HuH-7.5 (cell line): ENCODE results near the gene TCEAL1.
"Not testable (repeated sequence)": the region's sequence is repeated elsewhere in the genome, so short reads cannot be mapped to it uniquely, and the experiment has no call there.

Experiments used
- DNase-seq: peaks from one replicate; pipeline ENCODE4 v3.0.0; 2011; ENCODE audit warnings: low spot score

TCEAL1 gene

GRCh38 chrX:103635436-103635835 lies 6.7 kb downstream of the TCEAL1 start:
- no peak for DNase-seq

DNA sequence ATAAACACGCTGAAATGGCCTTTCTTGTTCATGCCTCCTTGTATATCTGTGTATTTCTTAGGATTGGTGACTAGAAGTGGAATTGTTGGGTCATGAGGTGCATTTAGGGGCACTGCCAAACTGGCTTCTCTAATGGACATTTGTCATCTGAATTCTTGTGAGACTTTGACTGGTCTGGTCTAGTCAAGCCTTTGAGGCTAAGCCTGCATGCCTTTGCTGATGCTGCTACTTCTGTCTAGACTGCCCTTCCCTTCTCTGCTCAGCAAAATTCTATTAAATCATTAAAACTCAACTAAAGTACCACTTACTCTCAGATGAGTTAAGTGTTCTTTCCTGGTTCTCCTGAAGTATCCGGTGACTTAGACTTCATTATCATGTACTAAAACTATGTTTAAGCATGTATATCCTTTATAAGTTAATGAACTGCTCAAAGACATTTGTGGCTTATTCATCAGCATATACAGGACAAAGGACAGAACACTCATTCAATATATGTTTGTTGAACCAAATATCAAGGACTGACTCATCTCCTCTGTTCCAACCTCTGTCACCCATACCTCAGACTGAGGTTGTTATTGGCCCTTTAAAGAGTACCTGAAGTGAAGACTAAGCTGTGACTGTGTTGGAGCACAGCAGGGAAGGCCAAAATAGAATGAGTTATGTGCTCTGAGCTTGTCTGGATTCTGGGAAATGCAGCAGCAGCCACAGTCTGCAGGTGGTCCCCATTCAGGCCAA lies 9.0 kb downstream of the TCEAL1 start:
- no peak for DNase-seq

DNA sequence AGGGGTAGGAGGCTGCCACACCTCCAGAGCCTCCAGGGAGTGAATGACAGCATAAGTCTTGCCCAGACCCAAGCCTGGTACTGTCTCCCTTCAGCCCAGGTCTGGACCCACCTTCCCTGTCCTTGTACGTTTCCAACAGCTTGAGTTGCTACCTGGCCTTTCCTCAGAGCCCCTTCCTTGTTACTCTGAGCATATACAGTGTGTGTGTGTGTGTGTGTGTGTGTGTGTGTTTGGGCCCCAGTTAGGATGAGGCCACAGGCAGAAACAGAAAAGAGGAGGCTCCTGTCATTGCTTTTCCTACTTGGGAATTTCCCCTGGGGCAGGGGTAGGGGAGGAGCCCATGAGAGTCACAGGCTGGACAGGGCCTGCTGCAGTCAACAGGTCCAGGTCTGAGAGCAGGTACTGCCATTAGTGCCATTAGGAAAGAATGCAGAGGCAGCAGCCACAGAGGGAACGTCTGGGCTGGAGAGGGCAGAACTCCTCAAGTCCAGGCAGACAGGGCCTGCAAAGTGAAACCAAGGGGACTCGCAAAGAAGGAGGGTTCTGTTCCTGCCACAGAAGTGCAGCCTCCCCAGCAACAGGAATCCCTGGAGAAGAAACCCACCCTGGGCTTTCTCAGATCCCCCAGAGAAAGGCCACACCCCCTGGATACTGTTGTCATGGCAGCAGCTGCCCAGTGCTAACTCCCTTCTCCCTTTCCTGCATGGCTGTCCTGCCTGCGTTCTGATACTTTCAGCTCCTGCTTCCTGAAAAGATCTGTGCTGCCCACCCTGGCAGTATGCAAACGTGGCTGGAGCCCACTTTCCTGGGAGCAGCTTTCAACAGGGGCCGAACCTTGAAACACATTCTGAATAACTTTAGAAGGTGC lies 9.9 kb downstream of the TCEAL1 start:
- not testable (repeated sequence) for DNase-seq

- DNase-seq = no peak
Measured at GRCh38 chrX:103640401-103641155, 11.8 kb downstream of the TCEAL1 start.

DNA sequence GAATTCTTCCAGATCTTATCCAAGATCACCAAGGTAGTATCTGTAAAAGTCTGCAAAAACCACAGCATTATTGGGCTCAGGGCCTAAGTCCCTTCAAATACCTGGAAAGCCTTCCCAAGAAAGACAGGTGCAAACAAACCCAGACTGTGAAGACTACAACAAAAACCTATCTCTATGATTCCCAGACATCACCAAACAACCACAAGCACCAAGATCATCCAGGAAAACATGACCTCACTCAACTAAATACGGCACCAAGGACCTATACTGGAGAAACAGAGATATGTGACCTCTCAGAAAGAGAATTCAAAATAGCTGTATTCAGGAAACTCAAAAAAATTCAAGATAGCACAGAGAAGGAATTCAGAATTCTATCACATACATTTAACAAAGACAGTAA lies 15.3 kb downstream of the TCEAL1 start:
- no peak for DNase-seq

- no peak for DNase-seq
Measured at GRCh38 chrX:103647630-103648029, 18.9 kb downstream of the TCEAL1 start.

DNA sequence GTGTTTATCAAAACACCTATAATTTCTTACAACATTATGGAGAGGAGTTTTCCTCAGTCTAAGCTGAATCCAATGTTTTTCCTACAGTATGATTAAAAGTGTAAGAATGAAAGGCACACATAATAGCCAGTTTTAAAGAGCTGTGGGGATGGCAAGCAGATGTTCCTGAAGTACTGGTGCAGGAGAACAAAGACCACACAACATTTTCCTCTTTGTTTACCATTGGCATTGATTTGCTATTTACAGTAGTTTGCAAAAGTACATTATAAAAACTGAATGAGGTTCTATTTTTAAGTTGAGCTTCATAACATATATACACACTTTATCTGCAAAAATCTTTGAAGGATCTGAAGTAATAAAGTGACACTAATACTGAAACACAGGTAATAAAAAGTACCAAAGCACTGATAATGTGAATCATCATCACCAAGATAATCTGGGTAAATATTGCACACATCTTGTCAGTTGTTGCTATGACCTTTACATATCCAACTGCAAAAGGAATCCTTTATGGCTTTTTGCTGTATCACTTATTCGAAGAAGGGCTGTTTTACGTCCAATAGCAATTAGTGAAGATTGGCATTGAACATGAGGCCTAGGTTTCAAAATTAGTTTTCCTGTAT lies 22.5 kb downstream of the TCEAL1 start:
- DNase-seq = no peak

DNA sequence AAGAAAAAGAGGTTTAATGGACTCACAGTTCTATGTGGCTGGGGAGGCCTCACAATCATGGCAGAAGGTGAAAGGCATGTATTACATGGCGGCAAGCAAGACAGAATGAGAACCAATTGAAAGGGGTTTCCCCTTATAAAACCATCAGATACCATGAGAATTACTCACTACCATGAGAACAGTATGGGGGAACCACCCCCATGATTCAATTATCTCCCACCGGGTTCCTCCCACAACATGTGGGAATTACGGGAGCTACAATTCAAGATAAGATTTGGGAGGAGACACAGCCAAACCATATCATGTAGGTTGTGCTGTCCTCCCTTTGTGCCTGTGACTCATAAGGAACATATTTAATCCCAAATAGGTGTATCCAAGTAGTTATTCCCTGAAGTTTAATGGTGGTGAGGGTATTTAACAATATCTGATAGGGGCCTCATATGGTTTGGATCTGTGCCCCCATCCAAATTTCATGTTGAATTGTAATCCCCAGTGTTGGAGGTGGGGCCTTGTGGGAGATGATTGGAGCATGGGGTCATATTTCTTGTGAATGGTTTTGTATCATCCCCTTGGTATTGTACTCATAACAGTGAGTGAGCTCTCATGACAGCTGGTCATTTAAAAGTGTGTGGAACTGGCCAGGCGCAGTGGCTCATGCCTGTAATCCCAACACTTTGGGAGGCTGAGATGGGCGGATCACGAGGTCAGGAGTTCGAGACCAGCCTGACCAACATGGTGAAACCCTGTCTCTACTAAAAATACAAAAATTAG lies 26.6 kb downstream of the TCEAL1 start:
- DNase-seq = not testable (repeated sequence)

DNA sequence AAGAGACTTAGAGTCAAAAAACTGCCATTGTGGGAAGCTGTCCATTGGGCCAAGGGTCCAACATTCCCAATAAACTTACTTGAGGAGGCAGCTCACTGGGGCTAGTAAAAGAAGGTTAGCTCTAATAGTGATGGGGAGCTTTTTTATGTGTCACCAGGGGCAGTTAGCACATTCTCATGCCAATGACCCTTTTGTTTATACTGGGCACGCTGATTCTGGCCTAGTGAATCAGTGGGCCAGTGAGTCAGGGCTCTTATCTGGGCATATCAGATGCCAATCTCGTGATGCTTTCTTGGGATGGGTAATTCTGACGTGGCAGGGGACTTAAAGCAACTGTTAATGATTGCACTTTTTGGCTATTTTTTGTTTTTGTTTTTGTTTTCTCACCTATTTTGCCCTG lies 27.8 kb downstream of the TCEAL1 start:
- DNase-seq = no peak

GRCh38 chrX:103657066-103657465 lies 28.3 kb downstream of the TCEAL1 start:
- DNase-seq = not testable (repeated sequence)

GRCh38 chrX:103658681-103659433 lies 30.1 kb downstream of the TCEAL1 start:
- no peak for DNase-seq

GRCh38 chrX:103659460-103659859 lies 30.7 kb downstream of the TCEAL1 start:
- DNase-seq = not testable (repeated sequence)

GRCh38 chrX:103663981-103664762 lies 35.4 kb downstream of the TCEAL1 start:
- DNase-seq = no peak

DNA sequence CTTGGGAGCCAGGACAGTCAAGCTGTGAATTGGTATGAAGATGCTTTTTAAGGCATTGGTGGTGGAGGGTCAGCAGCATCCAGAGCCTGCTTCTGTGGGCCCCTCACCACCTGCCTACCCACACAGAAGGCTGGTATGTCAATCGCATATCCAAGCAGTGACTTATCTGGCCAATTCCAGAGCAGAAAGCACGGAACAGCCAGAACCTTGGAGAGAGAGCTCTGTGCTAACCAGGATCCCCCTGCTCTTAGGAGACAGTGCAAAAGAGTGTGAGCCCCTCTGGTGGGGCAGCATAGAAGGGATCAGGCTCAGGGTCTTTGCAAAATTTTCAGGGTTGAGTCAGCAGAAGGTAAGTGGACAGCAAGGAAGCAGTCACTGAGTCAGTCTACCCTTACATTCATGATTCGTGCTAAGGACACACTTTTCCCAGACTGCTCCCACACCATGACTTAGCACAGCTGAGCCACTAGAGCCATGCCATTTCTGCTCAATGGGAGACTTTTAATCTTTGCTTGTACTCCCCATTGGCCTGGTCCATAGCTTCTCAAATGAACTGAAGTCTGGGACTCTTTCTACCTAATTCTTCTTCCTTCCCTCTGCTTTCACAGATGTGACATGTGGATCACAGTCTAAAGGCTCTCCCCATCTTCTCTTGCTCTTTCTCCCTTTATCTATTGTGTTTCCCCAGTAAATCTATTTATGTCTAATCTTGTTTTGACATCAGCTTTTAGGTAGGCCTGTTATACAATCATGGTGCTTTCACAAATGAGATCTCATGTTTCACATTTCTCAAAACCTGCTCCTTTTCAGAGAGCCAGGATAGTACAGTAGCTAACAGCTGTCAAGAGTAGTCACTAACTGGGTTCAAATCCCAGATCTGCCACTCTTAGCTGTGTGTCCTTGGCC lies 37.7 kb downstream of the TCEAL1 start:
- DNase-seq = no peak

DNA sequence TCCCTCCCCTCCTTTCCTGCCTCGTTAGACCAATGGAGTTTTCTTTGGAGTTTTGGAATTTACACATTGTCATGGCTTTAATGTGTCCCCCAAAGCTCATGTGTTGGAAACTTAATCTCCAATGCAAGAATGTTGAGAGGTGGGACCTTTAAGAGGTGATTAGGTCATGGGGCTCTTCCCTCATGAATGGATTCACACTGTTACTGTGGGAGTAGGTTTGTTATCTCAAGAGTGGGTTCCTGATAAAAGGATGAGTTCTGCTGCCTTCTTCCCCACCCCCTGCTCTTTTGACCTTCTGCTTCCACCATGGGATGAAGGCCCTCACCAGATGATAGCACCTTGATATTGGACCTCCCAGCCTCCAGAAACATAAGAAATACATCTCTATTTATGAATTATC lies 41.0 kb downstream of the TCEAL1 start:
- no peak for DNase-seq

DNA sequence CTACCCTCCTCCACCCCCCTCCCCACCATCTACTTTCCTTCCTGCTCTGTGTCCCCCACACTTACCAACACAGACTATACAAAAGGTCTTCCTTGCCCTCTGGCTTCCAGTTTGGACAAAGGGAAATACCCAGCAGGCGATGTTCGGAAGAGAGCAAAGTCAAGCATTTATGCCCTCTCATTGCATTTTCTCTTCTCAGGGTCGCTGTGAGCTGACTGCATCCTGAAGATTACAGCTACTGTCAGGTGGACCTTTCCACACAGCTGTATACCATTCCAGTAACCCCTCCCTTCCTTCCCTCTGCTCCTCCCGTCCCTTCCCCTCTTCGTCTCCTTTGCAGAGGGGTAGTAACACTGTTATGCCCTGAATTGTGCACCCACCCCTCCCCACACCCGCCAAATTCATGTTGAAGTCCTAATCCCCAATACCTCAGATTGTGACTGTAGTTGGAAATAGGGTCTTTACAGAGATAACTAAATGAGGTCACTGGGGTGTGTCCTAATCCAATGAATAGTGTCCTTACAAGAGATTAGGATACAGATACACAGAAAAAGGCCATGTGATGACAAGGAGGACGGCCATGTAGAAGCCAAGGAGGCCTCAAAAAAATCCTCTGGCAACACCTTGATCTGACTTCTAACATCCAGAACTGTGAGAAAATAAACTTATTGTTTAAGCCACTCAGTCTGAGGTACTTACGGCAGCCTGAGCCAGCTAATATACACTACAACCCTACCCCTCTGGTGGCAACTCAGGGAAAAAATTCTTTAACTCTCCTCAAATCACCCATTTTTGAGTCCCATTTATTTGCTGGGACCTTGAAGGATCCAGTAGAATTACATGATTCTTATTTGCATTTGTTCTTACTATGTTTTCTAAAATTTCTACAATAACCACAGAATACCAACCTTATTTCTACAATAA lies 46.0 kb downstream of the TCEAL1 start:
- no peak for DNase-seq

DNA sequence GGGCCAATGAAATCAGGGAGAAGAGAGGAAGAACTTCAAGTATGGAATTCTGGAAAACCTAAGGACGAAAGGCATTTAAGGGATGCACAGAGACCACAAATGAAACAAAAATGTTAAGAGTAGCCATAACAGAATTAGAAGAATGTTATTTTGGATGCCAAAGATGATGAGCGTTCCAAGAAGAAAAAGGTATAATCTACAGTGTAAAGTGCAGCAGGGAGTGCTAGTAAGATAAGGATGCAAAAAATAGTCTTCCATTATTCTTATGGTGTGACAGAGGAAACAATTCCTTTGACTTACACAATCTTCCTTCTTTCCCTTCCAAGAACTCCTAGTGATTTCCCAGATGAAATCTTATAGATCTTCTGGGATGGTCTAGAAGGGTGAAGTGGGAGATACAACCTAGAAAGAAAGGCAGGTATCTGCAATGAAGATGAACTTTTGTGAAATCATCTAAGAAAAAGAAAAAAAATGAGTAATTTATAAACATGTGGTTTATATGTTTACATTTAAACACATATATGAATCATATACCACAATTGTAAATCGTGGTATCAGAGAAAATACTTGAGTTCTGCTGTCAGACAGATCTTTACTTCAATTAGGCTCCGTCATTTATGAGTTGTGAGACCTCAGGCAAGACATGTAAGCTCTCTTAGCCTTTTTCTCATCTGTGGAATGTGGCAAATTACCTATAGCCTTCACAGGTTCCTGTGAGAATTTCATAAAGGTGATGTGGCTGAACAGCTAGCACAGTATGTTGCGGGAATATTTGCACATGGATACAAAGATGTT lies 49.6 kb downstream of the TCEAL1 start:
- DNase-seq = no peak
